HG02938 (cell line): ENCODE data around the gene VPS33B.

Experiments used
- ATAC-seq: cut with Tn5 transposase; IDR thresholded peaks from one replicate; pipeline ENCODE4 v1.9.1; 2021; ENCODE audit warnings: mild to moderate bottlenecking, moderate library complexity; ENCODE audit not compliant: unreplicated experiment

The VPS33B gene

GRCh38 chr15:90953947-90954711 lies 68.3 kb downstream of the VPS33B start:
- ATAC-seq, result no peak

DNA sequence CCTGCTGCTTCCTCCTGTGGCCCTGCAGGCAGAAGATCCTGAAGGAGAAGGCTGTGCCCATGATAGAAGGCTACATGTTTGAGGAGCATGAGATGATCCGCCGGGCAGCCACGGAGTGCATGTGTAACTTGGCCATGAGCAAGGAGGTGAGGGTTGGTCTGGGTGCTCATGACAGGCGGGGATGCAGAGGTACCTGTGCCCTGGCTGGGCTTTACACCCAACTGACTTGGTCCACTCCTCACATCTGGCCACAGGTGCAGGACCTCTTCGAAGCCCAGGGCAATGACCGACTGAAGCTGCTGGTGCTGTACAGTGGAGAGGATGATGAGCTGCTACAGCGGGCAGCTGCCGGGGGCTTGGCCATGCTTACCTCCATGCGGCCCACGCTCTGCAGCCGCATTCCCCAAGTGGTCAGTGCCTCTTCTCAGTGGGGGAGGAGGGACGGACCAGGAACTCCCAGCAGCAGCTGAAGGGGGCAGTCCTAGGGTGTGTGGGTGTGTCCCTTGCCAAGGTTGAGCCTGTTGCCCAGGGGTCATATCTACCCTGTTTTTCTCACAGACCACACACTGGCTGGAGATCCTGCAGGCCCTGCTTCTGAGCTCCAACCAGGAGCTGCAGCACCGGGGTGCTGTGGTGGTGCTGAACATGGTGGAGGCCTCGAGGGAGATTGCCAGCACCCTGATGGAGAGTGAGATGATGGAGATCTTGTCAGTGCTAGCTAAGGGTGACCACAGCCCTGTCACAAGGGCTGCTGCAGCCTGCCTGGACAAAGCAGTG lies 69.3 kb downstream of the VPS33B start:
- no peak for ATAC-seq

DNA sequence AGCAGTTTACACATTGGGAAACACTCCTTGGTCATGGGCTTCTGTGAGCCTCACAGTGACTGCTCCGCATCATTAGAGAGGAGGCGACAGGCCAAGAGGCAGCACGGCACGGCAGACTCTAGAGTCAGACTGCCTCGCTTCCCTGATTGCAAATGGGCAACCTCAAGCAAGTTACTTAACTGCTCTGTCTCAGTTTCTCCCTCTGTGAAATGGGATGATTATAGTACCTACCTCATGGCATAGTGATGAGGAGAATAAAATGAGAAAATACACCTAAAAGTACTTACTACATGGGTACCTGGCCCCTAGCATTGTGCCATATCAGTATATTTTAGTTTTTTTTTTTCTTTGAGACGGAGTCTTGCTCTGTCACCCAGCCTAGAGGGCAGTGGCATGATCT lies 71.7 kb downstream of the VPS33B start:
- no peak for ATAC-seq

DNA sequence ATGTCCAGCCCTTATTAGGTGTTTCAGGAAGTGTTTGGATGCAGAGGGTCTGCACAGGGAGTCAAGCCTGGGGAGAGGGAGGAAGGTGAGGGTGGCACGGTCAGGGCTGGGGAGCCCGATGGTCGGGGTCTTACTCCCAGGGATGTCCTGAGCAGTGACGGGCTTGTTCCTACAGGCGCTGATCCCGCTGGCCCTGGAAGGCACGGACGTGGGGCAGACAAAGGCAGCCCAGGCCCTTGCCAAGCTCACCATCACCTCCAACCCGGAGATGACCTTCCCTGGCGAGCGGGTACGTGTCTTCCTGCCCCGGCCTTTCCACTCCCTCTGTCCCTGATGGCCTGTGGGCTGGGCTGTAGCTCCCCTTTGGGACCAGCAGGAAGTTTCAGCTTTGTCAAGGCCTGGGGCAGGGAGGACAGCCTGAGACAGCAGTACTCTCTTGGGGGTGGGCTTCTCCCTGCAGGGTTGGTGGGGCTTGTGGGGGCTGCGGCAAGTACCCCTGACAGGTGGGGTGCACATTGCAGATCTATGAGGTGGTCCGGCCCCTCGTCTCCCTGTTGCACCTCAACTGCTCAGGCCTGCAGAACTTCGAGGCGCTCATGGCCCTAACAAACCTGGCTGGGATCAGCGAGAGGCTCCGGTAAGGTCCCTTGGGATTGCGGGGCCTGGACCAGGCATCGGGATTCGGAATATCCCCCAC lies 72.3 kb downstream of the VPS33B start:
- ATAC-seq, result no peak
